A549 (cell line): ENCODE measurements around the gene TIRAP. TPM values are rescaled to one million over a fixed set of nuclear protein-coding genes. Genes with fewer than 3 reads are reported as not detected.

Experiments
- ATAC-seq, 2 experiments: fragments of 200-7000 bp in 1 of 2; fragments of >200 bp in 1 of 2; cut with Nextera tagmentation in 1 of 2; cut with Tn5 transposase in 1 of 2; 3 replicates each; pipeline versions ENCODE4 v1.8.0 to v1.9.1; 2018 to 2020; ENCODE audit warnings: mild to moderate bottlenecking in 1 of 2, moderate library complexity in 1 of 2
- CTCF ChIA-PET: fragments of 300-600 bp; sonication (Branson Sonifier 250); formaldehyde crosslinking; extraction: SDS; loops from one replicate; lab custom pipeline; 2021; ENCODE audit warnings: antibody characterized with exemption, inconsistent platforms; lab: Yijun Ruan, JAX
- POLR2A ChIA-PET: fragments of 350-600 bp; formaldehyde crosslinking; extraction: SDS; loops from one replicate; lab custom pipeline; 2021; ENCODE audit warnings: antibody characterized with exemption, inconsistent platforms; lab: Yijun Ruan, JAX
- DNase-seq, 2 experiments: peaks; one replicate each; pipeline versions ENCODE4 v3.0.0 to v3.0.0-alpha.2; 2011 to 2016; ENCODE audit warnings: low read depth in 1 of 2, low spot score in 1 of 2
- FAIRE-seq: peaks from 2 replicates; lab custom pipeline; 2011; peaks lifted over from hg19 to GRCh38; lab: Jason Lieb, UNC
- H3K27ac ChIP-seq, 2 experiments: fragments of >200 bp; sonication (Bioruptor Twin); formaldehyde crosslinking; 3 replicates each; pipeline ENCODE4 v1.5.1; 2016 to 2017
- H3K4me1 ChIP-seq: fragments of >200 bp; sonication (Bioruptor Twin); formaldehyde crosslinking; 3 replicates; pipeline ENCODE4 v1.6.1; 2016
- H3K4me2 ChIP-seq: fragments of >200 bp; sonication (Bioruptor Twin); formaldehyde crosslinking; 3 replicates; pipeline ENCODE4 v1.6.1; 2016
- H3K4me3 ChIP-seq: fragments of >200 bp; sonication (Bioruptor Twin); formaldehyde crosslinking; 3 replicates; pipeline ENCODE4 v1.5.1; 2016
- H3K9me3 ChIP-seq: fragments of >200 bp; sonication (Bioruptor Twin); formaldehyde crosslinking; 3 replicates; pipeline ENCODE4 v1.6.1; 2016
- BCL3 ChIP-seq: fragments of >200 bp; sonication (Bioruptor Twin); formaldehyde crosslinking; IDR thresholded peaks from 3 replicates; pipeline ENCODE4 v1.6.1; 2016
- CBX2 ChIP-seq: fragments of 200-600 bp; sonication (generic); IDR thresholded peaks from 2 replicates; pipeline ENCODE4 v1.6.1; 2016; ENCODE audit warnings: low read depth, mild to moderate bottlenecking, borderline replicate concordance
- CBX8 ChIP-seq: fragments of 200-600 bp; sonication (generic); IDR thresholded peaks from 2 replicates; pipeline ENCODE4 v1.6.1; 2016
- EHMT2 ChIP-seq: fragments of 200-600 bp; sonication (generic); IDR thresholded peaks from 2 replicates; pipeline ENCODE4 v1.6.1; 2016; ENCODE audit warnings: antibody characterized with exemption, low read depth, mild to moderate bottlenecking, moderate library complexity
- EP300 ChIP-seq, 2 experiments: fragments of >200 bp; sonication (Bioruptor Twin); formaldehyde crosslinking; IDR thresholded peaks; 2 replicates in 1 of 2; 3 replicates in 1 of 2; pipeline ENCODE4 v1.6.1; 2016 to 2017
- FOSB ChIP-seq: fragments of 250-450 bp; sonication (Bioruptor Pico); IDR thresholded peaks from 2 replicates; pipeline ENCODE4 v1.5.0; 2020; ENCODE audit warnings: mild to moderate bottlenecking, moderate library complexity
- FOXS1 ChIP-seq: fragments of 250-450 bp; sonication (Bioruptor Pico); IDR thresholded peaks from 2 replicates; pipeline ENCODE4 v1.5.0; 2020; ENCODE audit warnings: mild to moderate bottlenecking, moderate library complexity
- GATA3 ChIP-seq: IDR thresholded peaks from 2 replicates; pipeline ENCODE4 v1.6.1; 2012; ENCODE audit warnings: borderline replicate concordance
- HES2 ChIP-seq: fragments of >200 bp; sonication (Bioruptor Twin); formaldehyde crosslinking; IDR thresholded peaks from 2 replicates; pipeline ENCODE4 v1.6.1; 2016
- HEYL ChIP-seq: fragments of 250-450 bp; sonication (Bioruptor Pico); IDR thresholded peaks from 2 replicates; pipeline ENCODE4 v1.8.0; 2021; ENCODE audit warnings: mild to moderate bottlenecking, moderate library complexity
- HOXB5 ChIP-seq: fragments of 250-450 bp; sonication (Bioruptor Pico); IDR thresholded peaks from 2 replicates; pipeline ENCODE4 v1.5.0; 2020; ENCODE audit warnings: mild to moderate bottlenecking, moderate library complexity
- MAX ChIP-seq: IDR thresholded peaks from 2 replicates; pipeline ENCODE4 v1.6.1; 2012
- PHF8 ChIP-seq: fragments of 200-600 bp; sonication (generic); IDR thresholded peaks from 2 replicates; pipeline ENCODE4 v1.6.1; 2016; ENCODE audit warnings: low read depth, mild to moderate bottlenecking, antibody characterized with exemption, moderate library complexity, borderline replicate concordance
- POLR2A ChIP-seq: IDR thresholded peaks from 2 replicates; pipeline ENCODE4 v1.6.1; 2012; ENCODE audit warnings: mild to moderate bottlenecking, low read length
- POLR2AphosphoS2 ChIP-seq: conservative IDR thresholded peaks from 2 replicates; pipeline ENCODE4 v1.6.1; 2012; ENCODE audit warnings: low read length, improper control_type of control experiment, inconsistent platforms
- RNF2 ChIP-seq: fragments of 200-600 bp; sonication (generic); IDR thresholded peaks from 2 replicates; pipeline ENCODE4 v1.6.1; 2016; ENCODE audit warnings: low read depth, mild to moderate bottlenecking, antibody characterized with exemption, moderate library complexity, borderline replicate concordance
- SMC3 ChIP-seq: fragments of >200 bp; sonication (Bioruptor Twin); formaldehyde crosslinking; IDR thresholded peaks from 3 replicates; pipeline ENCODE4 v1.6.1; 2018; ENCODE audit warnings: inconsistent platforms
- WGBS: methylation state at CpG from one replicate; pipeline ENCODE4 v1.1.6; 2017; ENCODE audit errors: missing lambda C conversion rate; 5-methylcytosine and 5-hydroxymethylcytosine counted together
- polyA plus RNA-seq, 4 experiments: library from polyadenylated mRNA; depleted of rRNA in 3 of 4; stranded (reverse); fragments of >200 nt; fragmentation: RNase III in 1 of 4; extraction: RNeasy Plus Mini Kit Qiagen cat#74134 plus additional on column Dnase treatment in 1 of 4; gene quantifications; 2 replicates in 3 of 4; 3 replicates in 1 of 4; pipeline ENCODE4 v1.2.3, GENCODE V29; 2011 to 2017
- TF ChIP-seq, protein P1 (sequence below): fragments of 250-450 bp; sonication (Bioruptor Pico); IDR thresholded peaks from 2 replicates; pipeline ENCODE4 v1.5.0; 2021; ENCODE audit warnings: mild to moderate bottlenecking, moderate library complexity, borderline replicate concordance
- TF ChIP-seq, protein P2 (sequence below): fragments of 250-450 bp; sonication (Bioruptor Pico); IDR thresholded peaks from 2 replicates; pipeline ENCODE4 v1.5.0; 2020; ENCODE audit warnings: low read depth, mild to moderate bottlenecking, moderate library complexity
- TF ChIP-seq, protein P3 (sequence below): fragments of >200 bp; sonication (Bioruptor Twin); formaldehyde crosslinking; IDR thresholded peaks from 3 replicates; pipeline ENCODE4 v1.5.1; 2016

Gene TIRAP
- polyA plus RNA-seq, 2 of the 4 experiments (the other 2 are of a cell fraction) = 4.5 to 5.4 TPM

DNA sequence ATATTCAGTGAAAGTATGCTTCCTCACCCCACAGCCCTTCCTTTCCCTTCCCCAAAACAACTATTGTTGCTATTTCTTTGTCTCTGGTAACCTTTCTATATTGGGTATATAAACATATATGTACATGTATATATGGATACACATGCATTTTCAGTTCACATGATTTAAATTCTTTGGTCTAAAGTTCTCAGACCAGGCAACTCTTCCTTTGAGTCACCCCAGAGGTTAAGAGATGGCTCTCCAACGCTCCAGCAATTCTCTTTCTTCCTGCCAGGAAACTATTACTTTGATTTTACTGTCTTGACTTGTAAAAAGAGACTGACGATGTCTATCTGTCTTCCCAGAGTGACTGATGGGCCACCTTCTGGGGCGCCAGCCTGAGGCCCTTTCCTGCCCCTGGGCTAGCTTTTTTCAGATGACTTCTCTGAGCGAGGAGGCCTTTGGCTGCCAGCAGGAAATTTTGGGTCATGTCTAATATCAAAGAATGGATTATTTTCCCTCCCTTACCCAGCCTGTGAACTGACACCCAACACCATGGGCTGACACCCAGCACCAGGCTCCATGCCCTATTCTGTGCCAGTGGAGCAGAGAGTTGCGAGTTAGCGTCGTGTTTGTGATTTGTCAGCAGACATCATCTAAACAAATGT, 58.2 kb downstream of the TIRAP start:
- peaks cover 38% of the 10 kb centered on the region for H3K4me1 ChIP-seq
- 95% methylated on average over 7 of the region's 7 CpGs for WGBS
- ATAC-seq = no peak
- no peak for FAIRE-seq
- no peak overlapping the region for H3K4me3 ChIP-seq
- 0 out of 3 replicates have a peak overlapping the region, but pooled peaks have one; percentile 8 for H3K4me2 ChIP-seq
- TF ChIP-seq HOXB5 (no peak), CBX2 (no peak), GATA3 (no peak), BCL3 (no peak), CBX8 (no peak), HEYL (CRISPR knock-in tag) (no peak), FOSB (CRISPR knock-in tag) (no peak), EHMT2 (no peak), MAX (no peak), RNF2 (no peak), SMC3 (no peak), FOXS1 (CRISPR knock-in tag) (no peak), HES2 (no peak)
- TF ChIP-seq, protein P1, sequence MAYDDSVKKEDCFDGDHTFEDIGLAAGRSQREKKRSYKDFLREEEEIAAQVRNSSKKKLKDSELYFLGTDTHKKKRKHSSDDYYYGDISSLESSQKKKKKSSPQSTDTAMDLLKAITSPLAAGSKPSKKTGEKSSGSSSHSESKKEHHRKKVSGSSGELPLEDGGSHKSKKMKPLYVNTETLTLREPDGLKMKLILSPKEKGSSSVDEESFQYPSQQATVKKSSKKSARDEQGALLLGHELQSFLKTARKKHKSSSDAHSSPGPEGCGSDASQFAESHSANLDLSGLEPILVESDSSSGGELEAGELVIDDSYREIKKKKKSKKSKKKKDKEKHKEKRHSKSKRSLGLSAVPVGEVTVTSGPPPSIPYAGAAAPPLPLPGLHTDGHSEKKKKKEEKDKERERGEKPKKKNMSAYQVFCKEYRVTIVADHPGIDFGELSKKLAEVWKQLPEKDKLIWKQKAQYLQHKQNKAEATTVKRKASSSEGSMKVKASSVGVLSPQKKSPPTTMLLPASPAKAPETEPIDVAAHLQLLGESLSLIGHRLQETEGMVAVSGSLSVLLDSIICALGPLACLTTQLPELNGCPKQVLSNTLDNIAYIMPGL (CRISPR knock-in tag) = no peak
- TF ChIP-seq, protein P2, sequence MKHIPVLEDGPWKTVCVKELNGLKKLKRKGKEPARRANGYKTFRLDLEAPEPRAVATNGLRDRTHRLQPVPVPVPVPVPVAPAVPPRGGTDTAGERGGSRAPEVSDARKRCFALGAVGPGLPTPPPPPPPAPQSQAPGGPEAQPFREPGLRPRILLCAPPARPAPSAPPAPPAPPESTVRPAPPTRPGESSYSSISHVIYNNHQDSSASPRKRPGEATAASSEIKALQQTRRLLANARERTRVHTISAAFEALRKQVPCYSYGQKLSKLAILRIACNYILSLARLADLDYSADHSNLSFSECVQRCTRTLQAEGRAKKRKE (CRISPR knock-in tag) = no peak
- TF ChIP-seq, protein P3, sequence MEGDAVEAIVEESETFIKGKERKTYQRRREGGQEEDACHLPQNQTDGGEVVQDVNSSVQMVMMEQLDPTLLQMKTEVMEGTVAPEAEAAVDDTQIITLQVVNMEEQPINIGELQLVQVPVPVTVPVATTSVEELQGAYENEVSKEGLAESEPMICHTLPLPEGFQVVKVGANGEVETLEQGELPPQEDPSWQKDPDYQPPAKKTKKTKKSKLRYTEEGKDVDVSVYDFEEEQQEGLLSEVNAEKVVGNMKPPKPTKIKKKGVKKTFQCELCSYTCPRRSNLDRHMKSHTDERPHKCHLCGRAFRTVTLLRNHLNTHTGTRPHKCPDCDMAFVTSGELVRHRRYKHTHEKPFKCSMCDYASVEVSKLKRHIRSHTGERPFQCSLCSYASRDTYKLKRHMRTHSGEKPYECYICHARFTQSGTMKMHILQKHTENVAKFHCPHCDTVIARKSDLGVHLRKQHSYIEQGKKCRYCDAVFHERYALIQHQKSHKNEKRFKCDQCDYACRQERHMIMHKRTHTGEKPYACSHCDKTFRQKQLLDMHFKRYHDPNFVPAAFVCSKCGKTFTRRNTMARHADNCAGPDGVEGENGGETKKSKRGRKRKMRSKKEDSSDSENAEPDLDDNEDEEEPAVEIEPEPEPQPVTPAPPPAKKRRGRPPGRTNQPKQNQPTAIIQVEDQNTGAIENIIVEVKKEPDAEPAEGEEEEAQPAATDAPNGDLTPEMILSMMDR = no peak
- peak overlapping the region in 1 of 2 experiments; percentile 68; a peak in 3 of 6 replicates for H3K27ac ChIP-seq
- ChIA-PET POLR2A (no interaction called here), CTCF (interaction anchor here (1.0 kb wide), 1 partner anchor 30 kb away, joined by 3 read pairs; no protein-coding TSS in a partner anchor)
- no peaks in the 10 kb centered on the region for H3K9me3 ChIP-seq
- DNase-seq = no peak

DNA sequence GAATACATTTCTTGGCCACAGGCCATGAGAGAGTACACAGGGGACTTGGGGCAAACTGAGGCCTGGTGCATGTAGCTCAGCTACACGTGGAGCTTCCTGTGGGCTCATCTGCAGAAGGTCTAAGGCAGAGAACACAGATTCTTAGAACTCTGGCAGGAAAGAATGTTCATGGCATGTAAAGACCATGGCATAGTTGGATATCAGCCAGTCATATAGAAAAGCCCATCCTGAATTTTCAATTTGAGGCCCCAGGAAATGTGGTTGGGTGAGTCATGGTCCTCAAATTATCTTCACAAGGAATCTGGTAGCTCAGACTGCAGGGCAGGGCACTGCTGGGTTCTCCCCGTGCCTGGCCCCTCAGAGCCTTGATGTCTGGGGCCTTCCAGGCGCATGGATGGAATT, 58.9 kb downstream of the TIRAP start:
- WGBS = 48% methylated on average over 3 of the region's 3 CpGs
- CTCF ChIA-PET = interaction anchor here (1.0 kb wide), 1 partner anchor 31 kb away, joined by 3 read pairs; no protein-coding TSS in a partner anchor
- no peak for FAIRE-seq
- ATAC-seq = 0 out of 6 replicates have a peak, but pooled peaks of 1 of the 2 experiments have one; percentile 10
- POLR2A ChIA-PET = no interaction called here
- Histone ChIP-seq H3K9me3 (no peaks in the 10 kb centered on the region), H3K4me2 (0 out of 3 replicates have a peak overlapping the region, but pooled peaks have one; percentile 8), H3K4me1 (peaks cover 45% of the 10 kb centered on the region), H3K4me3 (no peak overlapping the region), H3K27ac (peak overlapping the region in 1 of 2 experiments; percentile 61; a peak in 2 of 6 replicates)
- DNase-seq = no peak
- TF ChIP-seq PHF8 (no peak), POLR2AphosphoS2 (no peak), POLR2A (no peak), EP300 (IDR thresholded peaks at IDR 0.05) (no peak), BCL3 (no peak), GATA3 (no peak)
